Measurements from ENCODE around the gene VEPH1.

DNA sequence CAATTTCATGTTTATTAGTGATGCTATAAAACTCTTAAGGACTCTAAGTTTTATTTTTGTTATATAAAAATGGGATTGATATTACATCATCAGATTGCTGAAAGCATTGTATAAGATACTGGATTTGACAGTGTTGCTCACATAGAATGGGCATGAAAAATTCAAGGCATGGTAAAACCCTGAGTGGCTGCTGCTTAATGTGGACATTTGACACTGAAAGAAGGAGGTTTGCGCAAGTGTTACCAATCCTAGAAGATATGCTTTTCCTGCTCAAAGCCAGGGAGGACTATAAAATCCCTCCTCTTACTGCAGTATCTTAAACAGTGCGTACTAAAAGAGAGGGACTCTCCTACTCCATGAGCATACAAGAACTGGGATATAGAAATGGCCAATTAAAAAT, 132.3 kb downstream of the VEPH1 start:
- TF ChIP-seq, protein P1, sequence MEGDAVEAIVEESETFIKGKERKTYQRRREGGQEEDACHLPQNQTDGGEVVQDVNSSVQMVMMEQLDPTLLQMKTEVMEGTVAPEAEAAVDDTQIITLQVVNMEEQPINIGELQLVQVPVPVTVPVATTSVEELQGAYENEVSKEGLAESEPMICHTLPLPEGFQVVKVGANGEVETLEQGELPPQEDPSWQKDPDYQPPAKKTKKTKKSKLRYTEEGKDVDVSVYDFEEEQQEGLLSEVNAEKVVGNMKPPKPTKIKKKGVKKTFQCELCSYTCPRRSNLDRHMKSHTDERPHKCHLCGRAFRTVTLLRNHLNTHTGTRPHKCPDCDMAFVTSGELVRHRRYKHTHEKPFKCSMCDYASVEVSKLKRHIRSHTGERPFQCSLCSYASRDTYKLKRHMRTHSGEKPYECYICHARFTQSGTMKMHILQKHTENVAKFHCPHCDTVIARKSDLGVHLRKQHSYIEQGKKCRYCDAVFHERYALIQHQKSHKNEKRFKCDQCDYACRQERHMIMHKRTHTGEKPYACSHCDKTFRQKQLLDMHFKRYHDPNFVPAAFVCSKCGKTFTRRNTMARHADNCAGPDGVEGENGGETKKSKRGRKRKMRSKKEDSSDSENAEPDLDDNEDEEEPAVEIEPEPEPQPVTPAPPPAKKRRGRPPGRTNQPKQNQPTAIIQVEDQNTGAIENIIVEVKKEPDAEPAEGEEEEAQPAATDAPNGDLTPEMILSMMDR (IDR thresholded peaks at IDR 0.05; ENCODE audit: borderline replicate concordance, extremely low read depth, low read length, poor library complexity, severe bottlenecking), result no peak
- TF ChIP-seq EZH2 (IDR thresholded peaks at IDR 0.05; ENCODE audit: borderline replicate concordance, low read depth, low read length, severe bottlenecking), result no peak

Measured in DND-41 (cell line).